GM23338 (cell line): Measurements from ENCODE around the gene PDE1A. TPM values are rescaled to one million over a fixed set of nuclear protein-coding genes. Genes with fewer than 3 reads are reported as not detected.

Experiments
- ATAC-seq: fragments of 200-7000 bp; cut with Tn5 transposase; 3 replicates; pipeline ENCODE4 v1.9.1; 2020
- DNase-seq: peaks from one replicate; pipeline ENCODE4 v3.0.0-alpha.2; 2015; ENCODE audit warnings: low spot score
- H2AFZ ChIP-seq: fragments of 200-600 bp; sonication (generic); 2 replicates; pipeline ENCODE4 v1.8.0; 2016; ENCODE audit warnings: antibody characterized with exemption, mild to moderate bottlenecking, moderate library complexity
- H3F3A ChIP-seq: fragments of 200-600 bp; sonication (generic); replicated peaks from 2 replicates; pipeline ENCODE4 v1.8.0; 2017; ENCODE audit warnings: antibody characterized with exemption, mixed run types, low read depth
- H3K27ac ChIP-seq: fragments of 200-600 bp; sonication (generic); 2 replicates; pipeline ENCODE4 v1.6.1; 2016; ENCODE audit warnings: low read depth
- H3K27me3 ChIP-seq: fragments of 200-600 bp; sonication (generic); 2 replicates; pipeline ENCODE4 v1.8.0; 2016; ENCODE audit warnings: mild to moderate bottlenecking, mixed run types, moderate library complexity; ENCODE audit not compliant: insufficient read depth
- H3K36me3 ChIP-seq: fragments of 200-600 bp; sonication (generic); 2 replicates; pipeline ENCODE4 v1.8.0; 2016; ENCODE audit warnings: mild to moderate bottlenecking; ENCODE audit not compliant: insufficient read depth
- H3K4me1 ChIP-seq: fragments of 200-600 bp; sonication (generic); 2 replicates; pipeline ENCODE4 v1.8.0; 2016; ENCODE audit warnings: mild to moderate bottlenecking, moderate library complexity; ENCODE audit not compliant: insufficient read depth
- H3K4me2 ChIP-seq: fragments of 200-600 bp; sonication (generic); 2 replicates; pipeline ENCODE4 v1.7.1; 2017; ENCODE audit warnings: mixed run types
- H3K4me3 ChIP-seq: fragments of 200-600 bp; sonication (generic); 2 replicates; pipeline ENCODE4 v1.6.1; 2016; ENCODE audit warnings: mixed run types
- H3K79me2 ChIP-seq: fragments of 200-600 bp; sonication (generic); replicated peaks from 2 replicates; pipeline ENCODE4 v1.8.0; 2017; ENCODE audit warnings: mild to moderate bottlenecking; ENCODE audit not compliant: insufficient read depth
- H3K9me2 ChIP-seq: fragments of 200-600 bp; sonication (generic); 2 replicates; pipeline ENCODE4 v1.8.0; 2017; ENCODE audit not compliant: insufficient read depth
- H4K20me1 ChIP-seq: fragments of 200-600 bp; sonication (generic); replicated peaks from 2 replicates; pipeline ENCODE4 v1.8.0; 2017; ENCODE audit warnings: mild to moderate bottlenecking; ENCODE audit not compliant: insufficient read depth
- H3K27ac Mint-ChIP-seq: 2 replicates; pipeline ENCODE4 v1.8.0; 2020; ENCODE audit warnings: inconsistent platforms, mild to moderate bottlenecking, moderate library complexity, mixed read lengths
- H3K27me3 Mint-ChIP-seq: 3 replicates; pipeline ENCODE4 v1.8.0; 2022; ENCODE audit warnings: low read depth, mild to moderate bottlenecking, moderate library complexity, mixed read lengths, inconsistent platforms; ENCODE audit not compliant: insufficient read depth, poor library complexity
- H3K36me3 Mint-ChIP-seq: 3 replicates; pipeline ENCODE4 v1.8.0; 2021; ENCODE audit warnings: low read depth, mild to moderate bottlenecking, inconsistent platforms, moderate library complexity, mixed read lengths
- H3K4me1 Mint-ChIP-seq: 3 replicates; pipeline ENCODE4 v1.8.0; 2020; ENCODE audit warnings: mild to moderate bottlenecking, inconsistent platforms, mixed read lengths
- H3K4me3 Mint-ChIP-seq: 3 replicates; pipeline ENCODE4 v1.8.0; 2021; ENCODE audit warnings: moderate library complexity, mild to moderate bottlenecking, inconsistent platforms, mixed read lengths
- H3K9me3 Mint-ChIP-seq: 3 replicates; pipeline ENCODE4 v1.8.0; 2020; ENCODE audit warnings: moderate library complexity, mild to moderate bottlenecking, inconsistent platforms, mixed read lengths
- CTCF ChIP-seq, 2 experiments: fragments of 200-600 bp in 1 of 2; sonication (generic) in 1 of 2; conservative IDR thresholded peaks; 2 replicates each; pipeline versions ENCODE4 v1.5.1 to v1.6.1; 2016 to 2017; ENCODE audit warnings: antibody characterized with exemption in 2 of 2, low read depth in 2 of 2, mild to moderate bottlenecking in 2 of 2, moderate library complexity in 1 of 2
- ETS1 ChIP-seq: IDR thresholded peaks from 2 replicates; pipeline ENCODE4 v1.6.1; 2016; ENCODE audit warnings: antibody characterized with exemption
- EZH2 ChIP-seq: fragments of 200-600 bp; sonication (generic); IDR thresholded peaks from one replicate; pipeline ENCODE4 v1.8.0; 2017; ENCODE audit warnings: antibody characterized with exemption, mild to moderate bottlenecking, low read depth; ENCODE audit not compliant: unreplicated experiment
- EZH2phosphoT487 ChIP-seq: fragments of 200-600 bp; sonication (generic); IDR thresholded peaks from one replicate; pipeline ENCODE4 v1.8.1; 2018; ENCODE audit warnings: antibody characterized with exemption; ENCODE audit not compliant: unreplicated experiment
- JUNB ChIP-seq: IDR thresholded peaks from one replicate; pipeline ENCODE4 v1.6.1; 2016; ENCODE audit warnings: antibody characterized with exemption; ENCODE audit not compliant: unreplicated experiment
- NANOG ChIP-seq: IDR thresholded peaks from 2 replicates; pipeline ENCODE4 v1.6.1; 2016; ENCODE audit warnings: antibody characterized with exemption, borderline replicate concordance
- POLR2AphosphoS5 ChIP-seq: IDR thresholded peaks from 2 replicates; pipeline ENCODE4 v1.6.1; 2016; ENCODE audit warnings: antibody characterized with exemption, low read depth
- REST ChIP-seq: IDR thresholded peaks from one replicate; pipeline ENCODE4 v1.6.1; 2018; ENCODE audit warnings: antibody characterized with exemption; ENCODE audit not compliant: unreplicated experiment
- STAT1 ChIP-seq: IDR thresholded peaks from one replicate; pipeline ENCODE4 v1.6.1; 2016; ENCODE audit warnings: antibody characterized with exemption; ENCODE audit not compliant: unreplicated experiment
- ZNF114 ChIP-seq: fragments of 250-450 bp; sonication (Bioruptor Pico); IDR thresholded peaks from 2 replicates; pipeline ENCODE4 v1.5.0; 2020; ENCODE audit warnings: mild to moderate bottlenecking, moderate library complexity
- ZNF331 ChIP-seq: fragments of 250-450 bp; sonication (Bioruptor Pico); IDR thresholded peaks from 2 replicates; pipeline ENCODE4 v1.5.0; 2020; ENCODE audit warnings: low read depth, mild to moderate bottlenecking, moderate library complexity
- polyA plus RNA-seq: library from polyadenylated mRNA; unstranded; fragments of >200 nt; fragmentation: Nextera tagmentation; extraction: Ambion mirVana; gene quantifications from 2 replicates; pipeline ENCODE4 v1.2.1, GENCODE V29; 2016
- total RNA-seq: library from RNA; depleted of rRNA; stranded (reverse); fragments of >200 nt; shearing (Covaris generic); gene quantifications from 2 replicates; pipeline ENCODE4 v1.2.3, GENCODE V29; 2014

PDE1A gene
- total and polyA plus RNA-seq, 2 experiments from 2014 or later, result 0.28 to 0.31 TPM

- H3F3A ChIP-seq, result no peaks in the 10 kb centered on the region
- H3K9me2 ChIP-seq, result peaks cover 12% of the 10 kb centered on the region
- Mint-ChIP-seq H3K36me3 (0 out of 3 replicates have a peak, but pooled peaks cover 3% of the 10 kb centered on the region), H3K27me3 (no peaks in the 10 kb centered on the region), H3K4me1 (peaks cover 3% of the 10 kb centered on the region; the same call in 1 of the 3 replicates), H3K27ac (no peak overlapping the region), H3K9me3 (peaks cover 7% of the 10 kb centered on the region), H3K4me3 (no peak overlapping the region)
- no peak overlapping the region for H2AFZ ChIP-seq
- peaks cover 5% of the 10 kb centered on the region; the same call in 1 of the 2 replicates for H3K4me1 ChIP-seq
- H3K79me2 ChIP-seq, result no peaks in the 10 kb centered on the region
- no peak overlapping the region for H3K27ac ChIP-seq
- ATAC-seq, result no peak
- H3K4me3 ChIP-seq, result no peak overlapping the region
- H3K4me2 ChIP-seq, result no peak overlapping the region
- no peaks in the 10 kb centered on the region for H4K20me1 ChIP-seq
- no peaks in the 10 kb centered on the region for H3K36me3 ChIP-seq
- no peak for DNase-seq
- H3K27me3 ChIP-seq, result no peaks in the 10 kb centered on the region
- TF ChIP-seq ZNF114 (CRISPR knock-in tag), result no peak
- TF ChIP-seq EZH2, result no peak
- no peak for TF ChIP-seq EZH2phosphoT487
- no peak for TF ChIP-seq NANOG
- no peak for TF ChIP-seq CTCF (conservative IDR thresholded peaks at IDR 0.05; ENCODE audit: low read depth in 2 of 2)
- TF ChIP-seq ETS1, result no peak
- TF ChIP-seq POLR2AphosphoS5, result no peak
Observed at GRCh38 chr2:182097571-182098164, 329.2 kb downstream of the PDE1A start.

- DNase-seq (no peak), ATAC-seq (no peak)
- H3K27me3 Mint-ChIP-seq, result no peaks in the 10 kb centered on the region
- Histone ChIP-seq H4K20me1 (no peaks in the 10 kb centered on the region), H3F3A (no peaks in the 10 kb centered on the region), H3K79me2 (no peaks in the 10 kb centered on the region), H3K4me2 (no peak overlapping the region), H3K4me1 (no peaks in the 10 kb centered on the region; the same call in 1 of the 2 replicates), H3K27me3 (no peaks in the 10 kb centered on the region), H3K36me3 (no peaks in the 10 kb centered on the region), H3K9me2 (peaks cover 12% of the 10 kb centered on the region), H3K27ac (no peak overlapping the region), H2AFZ (no peak overlapping the region), H3K4me3 (no peak overlapping the region)
- no peak overlapping the region for H3K4me3 Mint-ChIP-seq
- no peak overlapping the region for H3K27ac Mint-ChIP-seq
- peaks cover 7% of the 10 kb centered on the region for H3K9me3 Mint-ChIP-seq
- H3K4me1 Mint-ChIP-seq, result peaks cover 3% of the 10 kb centered on the region; the same call in 2 of the 3 replicates
- H3K36me3 Mint-ChIP-seq, result 0 out of 3 replicates have a peak, but pooled peaks cover 3% of the 10 kb centered on the region
- no peak for TF ChIP-seq REST
- TF ChIP-seq EZH2phosphoT487, result no peak
- no peak for TF ChIP-seq JUNB
- TF ChIP-seq NANOG, result no peak
- TF ChIP-seq ZNF331 (CRISPR knock-in tag), result no peak
- TF ChIP-seq STAT1, result no peak
- TF ChIP-seq ZNF114 (CRISPR knock-in tag), result no peak
Observed at GRCh38 chr2:182090486-182090885, 336.4 kb downstream of the PDE1A start.
